Fibroblast of the aortic adventitia (primary cell): ENCODE data around the gene GPRC6A. TPM values are rescaled to one million over a fixed set of nuclear protein-coding genes. Genes with fewer than 3 reads are reported as not detected.

Source experiments
- DNase-seq: peaks from one replicate; pipeline ENCODE4 v3.0.0-alpha.2; 2010; ENCODE audit warnings: low read depth
- H3K4me3 ChIP-seq: 2 replicates; pipeline ENCODE4 v1.5.1; 2011; ENCODE audit warnings: low read depth, mild to moderate bottlenecking, control low read depth, low read length, moderate library complexity
- total RNA-seq: library from RNA; depleted of rRNA; stranded (reverse); fragments of >200 nt; gene quantifications from 2 replicates; pipeline ENCODE4 v1.2.3, GENCODE V29; 2012; ENCODE audit warnings: low replicate concordance
- TF ChIP-seq, protein P1 (sequence below): IDR thresholded peaks from 2 replicates; pipeline ENCODE4 v1.5.1; 2011; ENCODE audit warnings: mild to moderate bottlenecking, low read length, control low read depth, inconsistent platforms; ENCODE audit not compliant: insufficient read depth

The GPRC6A gene
- total RNA-seq, 1 donor: not detected

DNA sequence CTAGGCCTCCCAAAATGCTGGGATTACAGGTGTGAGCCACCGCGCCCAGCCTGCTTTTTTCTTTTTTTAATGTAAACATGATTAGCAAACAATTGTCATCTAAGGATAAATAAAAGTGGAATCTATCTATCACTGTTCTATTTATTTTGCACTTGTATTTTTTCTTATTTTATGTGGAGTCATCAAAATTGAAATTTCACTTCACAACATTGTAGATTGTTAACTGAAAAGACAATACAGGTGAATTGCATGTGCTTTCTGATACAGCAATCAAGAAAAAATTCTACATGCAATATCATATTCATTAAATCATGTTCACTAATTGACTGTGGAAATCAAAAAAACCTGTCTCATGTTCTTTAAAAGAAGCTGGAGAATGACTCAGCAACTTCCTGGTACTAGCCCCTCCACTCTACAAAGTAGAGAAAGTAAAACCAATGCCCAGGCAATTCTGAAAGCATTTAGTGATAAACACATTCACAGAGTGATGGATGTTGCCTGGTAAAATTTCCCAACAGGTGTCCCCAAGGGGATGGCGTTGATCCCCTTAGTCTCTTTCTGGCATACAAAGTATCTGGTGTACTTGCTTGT is 37.5 kb upstream of the GPRC6A start:
- no peak overlapping the region for H3K4me3 ChIP-seq
- no peak for DNase-seq

DNA sequence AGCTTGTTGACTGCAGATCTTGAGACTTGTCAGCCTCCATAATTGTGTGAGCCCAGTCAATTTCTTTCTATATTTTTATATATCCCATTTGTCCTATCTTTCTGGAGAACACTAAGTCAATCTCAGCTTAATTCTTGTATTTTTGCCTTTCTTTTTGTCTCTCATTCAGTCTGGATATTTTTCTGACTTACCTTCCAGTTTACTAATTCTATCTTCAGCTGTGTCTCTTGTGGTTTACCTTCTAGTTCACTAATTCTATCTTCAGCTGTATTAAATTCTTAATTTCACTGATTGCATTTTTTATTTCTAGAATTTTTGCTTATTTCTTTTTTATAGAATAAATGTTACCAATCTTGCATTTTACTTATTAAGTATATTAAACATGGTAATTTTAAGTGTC is 30.4 kb upstream of the GPRC6A start:
- DNase-seq: no peak
- TF ChIP-seq, protein P1, sequence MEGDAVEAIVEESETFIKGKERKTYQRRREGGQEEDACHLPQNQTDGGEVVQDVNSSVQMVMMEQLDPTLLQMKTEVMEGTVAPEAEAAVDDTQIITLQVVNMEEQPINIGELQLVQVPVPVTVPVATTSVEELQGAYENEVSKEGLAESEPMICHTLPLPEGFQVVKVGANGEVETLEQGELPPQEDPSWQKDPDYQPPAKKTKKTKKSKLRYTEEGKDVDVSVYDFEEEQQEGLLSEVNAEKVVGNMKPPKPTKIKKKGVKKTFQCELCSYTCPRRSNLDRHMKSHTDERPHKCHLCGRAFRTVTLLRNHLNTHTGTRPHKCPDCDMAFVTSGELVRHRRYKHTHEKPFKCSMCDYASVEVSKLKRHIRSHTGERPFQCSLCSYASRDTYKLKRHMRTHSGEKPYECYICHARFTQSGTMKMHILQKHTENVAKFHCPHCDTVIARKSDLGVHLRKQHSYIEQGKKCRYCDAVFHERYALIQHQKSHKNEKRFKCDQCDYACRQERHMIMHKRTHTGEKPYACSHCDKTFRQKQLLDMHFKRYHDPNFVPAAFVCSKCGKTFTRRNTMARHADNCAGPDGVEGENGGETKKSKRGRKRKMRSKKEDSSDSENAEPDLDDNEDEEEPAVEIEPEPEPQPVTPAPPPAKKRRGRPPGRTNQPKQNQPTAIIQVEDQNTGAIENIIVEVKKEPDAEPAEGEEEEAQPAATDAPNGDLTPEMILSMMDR: no peak
- no peak overlapping the region for H3K4me3 ChIP-seq

More for the DNA sequence above, 37.5 kb upstream of the GPRC6A start:
- TF ChIP-seq, protein P1: no peak

DNA sequence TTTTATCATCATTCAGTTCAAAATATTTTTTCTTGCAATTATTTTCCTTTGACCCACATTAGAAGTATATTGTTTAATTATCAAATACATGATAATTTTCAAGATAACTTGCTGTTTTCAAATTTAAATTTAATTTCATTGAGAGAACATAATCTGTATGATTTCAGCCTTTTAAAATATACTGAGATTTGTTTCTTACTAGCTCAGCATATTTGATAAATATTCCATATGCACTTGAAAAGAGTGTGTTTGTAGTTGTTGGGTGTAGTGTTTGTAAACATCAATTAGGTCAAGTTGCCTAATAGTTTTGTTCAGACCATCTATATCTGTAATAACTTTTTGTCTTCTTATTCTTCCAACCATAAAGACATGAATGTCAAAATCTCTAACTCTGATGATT is 29.2 kb upstream of the GPRC6A start:
- DNase-seq: no peak
- H3K4me3 ChIP-seq: no peak overlapping the region
- TF ChIP-seq, protein P1: no peak

DNA sequence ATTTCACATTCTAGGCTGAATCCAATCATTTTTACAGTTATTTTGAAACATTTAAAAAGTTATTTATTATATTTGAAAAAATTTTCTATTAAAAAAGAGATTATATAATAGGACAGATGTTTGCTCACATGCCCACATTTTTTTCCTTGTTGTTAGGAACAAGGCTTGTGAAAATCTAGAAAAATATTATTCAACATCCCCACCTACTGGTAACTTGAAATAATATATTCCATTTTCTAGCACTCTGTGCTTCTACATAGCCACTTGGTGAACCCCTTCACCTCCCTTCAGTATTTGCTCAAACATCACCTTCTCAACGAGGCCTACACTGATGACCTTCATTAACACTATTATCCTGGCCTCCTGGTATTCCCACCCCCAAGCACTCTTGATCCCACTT is 18.3 kb upstream of the GPRC6A start:
- DNase-seq: peak; percentile 54
- TF ChIP-seq, protein P1: no peak
- H3K4me3 ChIP-seq: no peak overlapping the region

DNA sequence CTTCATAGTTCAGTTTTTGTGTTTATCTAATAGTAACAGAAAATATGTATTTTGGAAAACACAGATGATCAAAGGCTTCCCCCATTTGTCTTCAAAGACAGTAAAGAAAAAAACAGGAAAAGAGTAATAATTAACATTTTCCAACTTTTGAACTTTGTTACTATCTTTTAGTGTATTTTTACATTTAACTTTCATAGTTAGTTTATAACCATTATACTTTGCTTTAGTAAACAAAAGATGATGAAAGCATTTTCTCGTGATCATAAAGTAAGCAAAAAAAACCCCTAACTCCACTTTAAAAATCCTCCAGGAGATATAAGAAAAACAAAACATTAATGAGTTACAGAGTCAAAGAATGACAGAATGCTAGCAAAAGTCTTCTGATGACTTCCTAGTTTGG is 13.6 kb upstream of the GPRC6A start:
- no peak for DNase-seq
- TF ChIP-seq, protein P1: no peak
- H3K4me3 ChIP-seq: no peak overlapping the region

DNA sequence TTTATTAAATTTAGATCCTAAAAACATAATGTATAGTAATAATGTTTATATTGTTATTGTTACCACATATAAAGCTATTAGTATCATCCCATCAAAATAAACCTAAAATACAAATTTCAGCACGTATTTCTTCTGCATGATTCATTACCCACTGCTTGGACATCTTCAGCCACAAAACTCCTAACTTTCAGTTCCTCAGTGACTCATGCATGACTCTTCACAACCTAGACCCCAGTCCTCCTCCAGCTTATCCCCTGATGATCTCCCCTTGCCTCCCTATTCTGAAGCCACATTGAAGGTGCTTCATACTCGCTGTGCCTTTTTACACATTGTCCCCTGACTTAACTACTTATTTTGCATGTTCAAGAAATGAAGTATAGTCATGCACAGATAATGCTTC is 11.2 kb upstream of the GPRC6A start:
- TF ChIP-seq, protein P1: no peak
- DNase-seq: no peak
- no peak overlapping the region for H3K4me3 ChIP-seq
